GM12892 (cell line): ENCODE data around the gene COPS9.

Experiments used
- POLR2A ChIP-seq: IDR thresholded peaks from 2 replicates; pipeline ENCODE4 v1.6.1; 2011; ENCODE audit warnings: low read depth, low read length, control low read depth
- POLR2AphosphoS5 ChIP-seq: IDR thresholded peaks from 2 replicates; pipeline ENCODE4 v1.6.1; 2011; ENCODE audit warnings: low read depth, low read length, control low read depth
- TAF1 ChIP-seq: IDR thresholded peaks from 2 replicates; pipeline ENCODE4 v1.6.1; 2011; ENCODE audit warnings: low read depth, mild to moderate bottlenecking, control low read depth, low read length, borderline replicate concordance

DNA sequence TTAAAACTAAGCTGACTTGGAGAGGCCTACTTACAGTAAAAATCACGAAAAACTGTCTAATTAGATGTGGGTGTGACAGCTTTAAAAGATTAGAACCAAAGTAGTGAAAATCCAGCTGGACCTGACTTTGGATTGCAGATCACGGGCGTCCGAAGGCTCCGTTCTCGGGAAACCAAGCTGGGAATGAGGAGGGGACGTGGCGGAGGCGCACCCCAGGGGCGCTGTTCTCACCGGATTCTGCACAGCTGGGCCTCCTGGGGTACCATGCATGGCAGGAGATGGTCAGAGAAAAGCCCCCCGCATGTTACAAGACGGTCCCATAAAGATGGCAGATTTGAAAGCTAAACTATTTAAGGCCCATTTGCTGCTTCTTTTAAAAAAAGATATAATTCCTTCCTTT lies 9.4 kb upstream of the COPS9 start:
- no peak for TF ChIP-seq POLR2AphosphoS5
- no peak for TF ChIP-seq POLR2A
- TF ChIP-seq TAF1 = no peak
